GM19239 (cell line): Measurements from ENCODE around the gene SPOCK2.
"Not testable (repeated sequence)": the region's sequence is repeated elsewhere in the genome, so short reads cannot be mapped to it uniquely, and the experiment has no call there.

Experiments
- DNase-seq: peaks from one replicate; pipeline ENCODE4 v3.0.0; 2011; ENCODE audit warnings: low spot score; ENCODE audit not compliant: insufficient read length
- FAIRE-seq: peaks from 2 replicates; lab custom pipeline; 2011; peaks lifted over from hg19 to GRCh38; lab: Jason Lieb, UNC

SPOCK2 gene

GRCh38 chr10:72037266-72037665, 51.1 kb downstream of the SPOCK2 start:
- no peak for DNase-seq
- no peak for FAIRE-seq

GRCh38 chr10:72035252-72035887, 53.0 kb downstream of the SPOCK2 start:
- no peak for FAIRE-seq
- no peak for DNase-seq

GRCh38 chr10:72034761-72035160, 53.6 kb downstream of the SPOCK2 start:
- no peak for DNase-seq
- no peak for FAIRE-seq

GRCh38 chr10:72034040-72034499, 54.3 kb downstream of the SPOCK2 start:
- DNase-seq, result no peak
- no peak for FAIRE-seq

GRCh38 chr10:72032409-72033162, 55.8 kb downstream of the SPOCK2 start:
- not testable (repeated sequence) for FAIRE-seq, DNase-seq

- DNase-seq (no peak), FAIRE-seq (no peak)
Observed at GRCh38 chr10:72031706-72032105, 56.6 kb downstream of the SPOCK2 start.

- FAIRE-seq (no peak), DNase-seq (no peak)
Observed at GRCh38 chr10:72030762-72031543, 57.4 kb downstream of the SPOCK2 start.

- FAIRE-seq (no peak), DNase-seq (no peak)
Observed at GRCh38 chr10:72029414-72029813, 58.9 kb downstream of the SPOCK2 start.

GRCh38 chr10:72027498-72027897, 60.9 kb downstream of the SPOCK2 start:
- DNase-seq (no peak), FAIRE-seq (no peak)

GRCh38 chr10:72026278-72027111, 61.9 kb downstream of the SPOCK2 start:
- no peak for DNase-seq
- FAIRE-seq, result no peak

GRCh38 chr10:72025832-72026231, 62.5 kb downstream of the SPOCK2 start:
- FAIRE-seq (no peak), DNase-seq (no peak)

- FAIRE-seq (no peak), DNase-seq (no peak)
Observed at GRCh38 chr10:72025400-72025799, 63.0 kb downstream of the SPOCK2 start.

GRCh38 chr10:72024596-72024995, 63.8 kb downstream of the SPOCK2 start:
- DNase-seq (no peak), FAIRE-seq (no peak)

- FAIRE-seq (no peak), DNase-seq (no peak)
Observed at GRCh38 chr10:72022228-72022627, 66.1 kb downstream of the SPOCK2 start.

GRCh38 chr10:72020914-72021809, 67.2 kb downstream of the SPOCK2 start:
- no peak for FAIRE-seq
- no peak for DNase-seq

GRCh38 chr10:72019085-72019876, 69.1 kb downstream of the SPOCK2 start:
- no peak for FAIRE-seq
- no peak for DNase-seq

- no peak for FAIRE-seq
- no peak for DNase-seq
Observed at GRCh38 chr10:72016608-72017300, 71.6 kb downstream of the SPOCK2 start.

- no peak for FAIRE-seq
- DNase-seq, result no peak
Observed at GRCh38 chr10:72015841-72016240, 72.5 kb downstream of the SPOCK2 start.
